PC-9 (cell line): ENCODE measurements around the gene GUSB. TPM values are rescaled to one million over a fixed set of nuclear protein-coding genes. Genes with fewer than 3 reads are reported as not detected.
"Not testable (repeated sequence)": the region's sequence is repeated elsewhere in the genome, so short reads cannot be mapped to it uniquely, and the experiment has no call there.

Experiments
- Bru-seq: library from RNA; stranded (reverse); fragments of 400-500 nt; gene quantifications from one replicate; lab custom pipeline; 2021; lab: Mats Ljungman, UMichigan
- BruChase-seq, 2 experiments: library from RNA; stranded (reverse); fragments of 400-500 nt; gene quantifications; one replicate each; lab custom pipeline; 2021; lab: Mats Ljungman, UMichigan
- BruUV-seq: library from RNA; stranded (reverse); fragments of 400-500 nt; replicated peaks from 2 replicates; lab custom pipeline; 2021; lab: Mats Ljungman, UMichigan
- CTCF ChIA-PET: fragments of 300-600 bp; sonication (Branson Sonifier 250); formaldehyde crosslinking; loops from one replicate; lab custom pipeline; 2022; ENCODE audit warnings: antibody characterized with exemption; lab: Charles Lee
- POLR2A ChIA-PET: fragments of 300-600 bp; sonication (Branson Sonifier 250); formaldehyde crosslinking; loops from one replicate; lab custom pipeline; 2022; ENCODE audit warnings: antibody characterized with exemption; ENCODE audit not compliant: unreplicated experiment; lab: Charles Lee
- DNase-seq, 2 experiments: peaks; one replicate each; pipeline versions ENCODE4 v3.0.0 to v3.0.0-alpha.2; 2015 to 2022; ENCODE audit warnings: mixed read lengths in 1 of 2
- H2AFZ ChIP-seq: fragments of 200-600 bp; sonication (generic); 2 replicates; pipeline ENCODE4 v1.8.1; 2017; ENCODE audit warnings: antibody characterized with exemption
- H3F3A ChIP-seq: fragments of 200-600 bp; sonication (generic); 2 replicates; pipeline ENCODE4 v1.8.1; 2017; ENCODE audit warnings: antibody characterized with exemption, mild to moderate bottlenecking, low read depth; ENCODE audit not compliant: insufficient read depth
- H3K27ac ChIP-seq: fragments of 200-600 bp; sonication (generic); 2 replicates; pipeline ENCODE4 v1.6.1; 2016; ENCODE audit warnings: mixed run types
- H3K27me3 ChIP-seq: fragments of 200-600 bp; sonication (generic); 2 replicates; pipeline ENCODE4 v1.6.1; 2016; ENCODE audit warnings: low read depth, mixed run types; ENCODE audit not compliant: insufficient read depth
- H3K36me3 ChIP-seq: fragments of 200-600 bp; sonication (generic); 2 replicates; pipeline ENCODE4 v1.6.1; 2016; ENCODE audit warnings: low read depth, mixed run types
- H3K4me1 ChIP-seq: fragments of 200-600 bp; sonication (generic); replicated peaks from 2 replicates; pipeline ENCODE4 v1.6.1; 2016; ENCODE audit warnings: mixed run types; ENCODE audit not compliant: insufficient read depth
- H3K4me2 ChIP-seq: fragments of 200-600 bp; sonication (generic); 2 replicates; pipeline ENCODE4 v1.6.1; 2017; ENCODE audit warnings: mixed run types
- H3K4me3 ChIP-seq: fragments of 200-600 bp; sonication (generic); 2 replicates; pipeline ENCODE4 v1.6.1; 2016; ENCODE audit warnings: mixed run types
- H3K79me2 ChIP-seq: fragments of 200-600 bp; sonication (generic); 2 replicates; pipeline ENCODE4 v1.6.1; 2017; ENCODE audit warnings: low read depth, mixed run types
- H3K9me2 ChIP-seq: fragments of 200-600 bp; sonication (generic); 2 replicates; pipeline ENCODE4 v1.8.1; 2017; ENCODE audit warnings: mild to moderate bottlenecking; ENCODE audit not compliant: insufficient read depth
- H3K9me3 ChIP-seq: fragments of 200-600 bp; sonication (generic); 2 replicates; pipeline ENCODE4 v1.8.1; 2016; ENCODE audit warnings: low read depth; ENCODE audit not compliant: insufficient read depth
- H4K20me1 ChIP-seq: fragments of 200-600 bp; sonication (generic); 2 replicates; pipeline ENCODE4 v1.8.1; 2017; ENCODE audit not compliant: insufficient read depth
- CTCF ChIP-seq: fragments of 200-600 bp; sonication (generic); conservative IDR thresholded peaks from 2 replicates; pipeline ENCODE4 v1.6.1; 2017; ENCODE audit warnings: mixed run types, antibody characterized with exemption, mild to moderate bottlenecking, moderate library complexity
- EZH2 ChIP-seq: fragments of 200-600 bp; sonication (generic); IDR thresholded peaks from 2 replicates; pipeline ENCODE4 v1.8.0; 2017; ENCODE audit warnings: antibody characterized with exemption, low read depth
- intact Hi-C: fragments of 100-400 bp; cut with micrococcal nuclease; formaldehyde crosslinking; loops from one replicate; pipeline ENCODE4 v1.10.0; 2022; ENCODE audit not compliant: unreplicated experiment
- long read RNA-seq: library from polyadenylated mRNA; stranded (forward); transcript quantifications from one replicate; pipeline ENCODE4 v2.0.0, GENCODE V29; 2022
- total RNA-seq: library from RNA; stranded (reverse); gene quantifications from 2 replicates; pipeline ENCODE4 v1.2.3, GENCODE V29; 2021

Gene GUSB
- total RNA-seq (59.8 and 80.8 TPM in 2 replicates), Bru-seq, nascent RNA (percentile 75 among the genes with signal in this experiment), BruChase-seq, experiment 1, labeled RNA remaining after a 2-hour chase (percentile 68 among the genes with signal in this experiment), BruChase-seq, experiment 2, labeled RNA remaining after a 6-hour chase (percentile 78 among the genes with signal in this experiment)
- long read RNA-seq, transcript GUSB-201 (12 exons, 2,300 nt) = major isoform, 79 of 171 reads
- long read RNA-seq, partial matches to known transcripts = 25 of 171 reads
- long read RNA-seq, other reads (novel, unspliced or antisense) = 67 of 171 reads

GRCh38 chr7:65981965-65982792 is at the start of gene GUSB:
GUSB (minus strand) TSS chr7:65982213; CDS start chr7:65982183, 30 bp downstream.
- Histone ChIP-seq H3F3A (peaks cover 9% of the 10 kb centered on the region), H3K4me1 (peaks cover 25% of the 10 kb centered on the region), H3K27me3 (no peaks in the 10 kb centered on the region), H2AFZ (peak within 1 kb of the TSS; percentile 97), H3K79me2 (peaks cover 19% of the 10 kb centered on the region), H3K4me2 (peak within 1 kb of the TSS; percentile 91), H3K27ac (peak within 1 kb of the TSS; percentile 23; the same call in 1 of the 2 replicates), H3K9me2 (no peaks in the 10 kb centered on the region), H3K4me3 (peak within 1 kb of the TSS; percentile 80), H3K9me3 (no peaks in the 10 kb centered on the region), H3K36me3 (no peaks in the 10 kb centered on the region), H4K20me1 (no peaks in the 10 kb centered on the region)
- intact Hi-C loops = loop anchor here (5.0 kb wide), 1 partner anchor 130 kb away; the partner anchor contains the start of gene CRCP
- POLR2A ChIA-PET = interaction anchor here (0.6 kb wide), 2 partner anchors 212 to 783 kb away, joined by 3 read pairs; no protein-coding TSS in a partner anchor
- BruUV-seq = no TSS peak
- CTCF ChIA-PET = no interaction called here
- DNase-seq = peak; percentile 72 to 91
- TF ChIP-seq EZH2 (no peak), CTCF (no peak)

GRCh38 chr7:66028342-66028741 is 46.3 kb upstream of the GUSB start:
- DNase-seq, H3K4me3 ChIP-seq, CTCF ChIA-PET, H4K20me1 ChIP-seq, POLR2A ChIA-PET, H3K4me1 ChIP-seq, H3K9me3 ChIP-seq, H3K27ac ChIP-seq, H3K79me2 ChIP-seq, BruUV-seq, H3K4me2 ChIP-seq, intact Hi-C loops, H3K27me3 ChIP-seq, H3K9me2 ChIP-seq, H2AFZ ChIP-seq, H3K36me3 ChIP-seq, H3F3A ChIP-seq: not testable (repeated sequence)

- intact Hi-C loops = loop anchor here (1.0 kb wide), 1 partner anchor 32 kb away; no protein-coding TSS in a partner anchor
- Histone ChIP-seq H3K4me3 (no peak overlapping the region), H3K36me3 (no peaks in the 10 kb centered on the region), H2AFZ (no peak overlapping the region), H3F3A (peaks cover 10% of the 10 kb centered on the region; the same call in 1 of the 2 replicates), H4K20me1 (no peaks in the 10 kb centered on the region), H3K27ac (no peak overlapping the region), H3K27me3 (no peaks in the 10 kb centered on the region), H3K9me2 (no peaks in the 10 kb centered on the region), H3K4me1 (peaks cover 18% of the 10 kb centered on the region), H3K9me3 (no peaks in the 10 kb centered on the region), H3K4me2 (peak overlapping the region; percentile 40), H3K79me2 (no peaks in the 10 kb centered on the region)
- CTCF ChIA-PET = no interaction called here
- TF ChIP-seq CTCF = no peak
- TF ChIP-seq EZH2 = no peak
- DNase-seq = peak; percentile 17 to 71
- BruUV-seq = no TSS peak
- POLR2A ChIA-PET = no interaction called here
Observed at GRCh38 chr7:66016131-66016461, 34.1 kb upstream of the GUSB start.
